ENCODE data around the gene ADI1.

The ADI1 gene

GRCh38 chr2:3480352-3481010 is 38.9 kb downstream of the ADI1 start:
- no peak for DNase-seq (ENCODE audit: low read depth in 2 of 2)

DNA sequence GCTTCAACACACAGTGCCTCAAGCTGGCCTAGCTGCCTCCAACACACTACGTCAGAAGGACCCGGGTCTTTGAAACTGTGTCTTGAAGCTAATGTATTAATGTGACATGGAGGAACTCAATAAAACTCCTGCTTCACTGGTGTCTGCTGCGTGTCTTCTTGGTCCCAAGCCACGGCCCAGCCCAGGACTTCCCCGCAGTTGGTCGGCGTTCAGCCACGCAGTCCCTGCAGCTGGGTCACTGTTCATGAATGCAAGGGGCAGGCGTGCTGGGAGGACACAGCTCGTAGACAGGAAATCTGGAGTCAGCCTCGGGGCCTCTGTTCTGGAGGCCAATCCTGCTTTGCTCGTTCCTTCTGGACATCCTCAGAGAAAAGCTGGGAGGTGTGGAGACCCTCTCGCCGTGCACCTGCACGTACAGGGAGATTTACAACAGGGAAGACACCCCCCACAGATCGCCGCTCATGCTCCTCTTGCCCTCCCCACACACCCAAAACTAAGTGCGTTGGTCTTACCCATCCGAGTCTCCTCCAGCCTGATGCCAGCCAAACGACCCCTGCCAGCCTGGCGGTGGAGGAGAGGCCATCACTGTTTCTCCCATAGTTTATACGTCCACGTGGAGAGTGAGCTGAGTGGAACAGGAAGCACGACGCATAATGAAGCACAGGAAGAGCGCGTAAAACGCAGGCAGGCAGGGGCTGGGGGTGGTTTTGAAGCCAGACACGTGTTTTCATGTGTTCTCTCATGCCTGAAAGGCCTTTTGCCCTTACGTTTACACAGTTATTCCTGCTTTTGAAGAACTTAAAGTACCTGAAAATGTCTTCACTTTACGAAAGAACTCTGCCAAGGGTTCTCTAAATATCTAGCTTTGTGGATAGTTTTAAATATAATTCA is 39.7 kb downstream of the ADI1 start:
- no peak for DNase-seq (ENCODE audit: low read depth in 2 of 2)

- no peak for DNase-seq (ENCODE audit: low read depth in 2 of 2)
Observed at GRCh38 chr2:3478846-3479385, 40.4 kb downstream of the ADI1 start.

DNA sequence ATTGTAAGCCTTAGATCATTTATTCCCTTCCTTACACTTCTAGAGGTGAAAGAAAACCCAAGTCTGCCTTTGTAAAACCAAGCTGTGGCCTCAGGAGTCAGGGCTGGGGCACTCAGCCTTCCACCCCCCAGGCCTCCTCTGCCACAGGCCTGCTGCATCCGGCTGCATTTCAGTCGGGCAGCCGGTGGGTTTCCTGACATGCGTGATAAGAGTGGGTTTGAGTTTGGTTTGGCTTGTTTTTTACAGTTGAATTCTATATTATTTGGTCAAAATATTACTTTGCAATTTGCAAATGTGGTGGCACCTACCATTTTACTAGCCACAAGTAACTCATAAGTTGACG is 42.4 kb downstream of the ADI1 start:
- DNase-seq (ENCODE audit: low read depth in 2 of 2) = no peak

- no peak for DNase-seq (ENCODE audit: low read depth in 2 of 2)
Observed at GRCh38 chr2:3476321-3476984, 42.9 kb downstream of the ADI1 start.

GRCh38 chr2:3475771-3476170 is 43.6 kb downstream of the ADI1 start:
- no peak for DNase-seq (ENCODE audit: low read depth in 2 of 2)

GRCh38 chr2:3472966-3473365 is 46.4 kb downstream of the ADI1 start:
- DNase-seq (ENCODE audit: low read depth in 2 of 2) = no peak

DNA sequence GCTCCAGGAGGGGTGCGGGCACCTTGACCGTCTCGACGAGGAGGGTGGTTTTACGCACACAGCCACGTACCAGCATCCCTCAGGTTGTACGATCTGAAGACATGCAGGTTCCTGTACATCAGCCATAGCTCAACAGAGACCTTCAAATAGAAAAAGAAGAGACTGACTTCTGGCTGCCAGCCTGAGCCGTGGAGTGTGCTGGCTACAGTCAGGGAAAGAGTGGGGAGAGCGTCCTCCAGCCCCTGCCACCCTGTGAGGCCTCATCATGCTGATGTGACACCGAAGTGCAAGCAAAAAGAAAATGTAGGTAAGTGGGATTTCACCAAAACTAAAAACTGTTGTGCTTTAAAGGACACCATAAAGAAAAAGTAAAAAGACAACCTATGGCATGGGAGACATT is 47.0 kb downstream of the ADI1 start:
- DNase-seq (ENCODE audit: low read depth in 2 of 2) = no peak

- DNase-seq (ENCODE audit: low read depth in 2 of 2) = no peak
Observed at GRCh38 chr2:3470856-3471737, 48.2 kb downstream of the ADI1 start.

- DNase-seq (ENCODE audit: low read depth in 2 of 2) = no peak
Observed at GRCh38 chr2:3470166-3470651, 49.1 kb downstream of the ADI1 start.

GRCh38 chr2:3469486-3469885 is 49.8 kb downstream of the ADI1 start:
- no peak for DNase-seq (ENCODE audit: low read depth in 2 of 2)

DNA sequence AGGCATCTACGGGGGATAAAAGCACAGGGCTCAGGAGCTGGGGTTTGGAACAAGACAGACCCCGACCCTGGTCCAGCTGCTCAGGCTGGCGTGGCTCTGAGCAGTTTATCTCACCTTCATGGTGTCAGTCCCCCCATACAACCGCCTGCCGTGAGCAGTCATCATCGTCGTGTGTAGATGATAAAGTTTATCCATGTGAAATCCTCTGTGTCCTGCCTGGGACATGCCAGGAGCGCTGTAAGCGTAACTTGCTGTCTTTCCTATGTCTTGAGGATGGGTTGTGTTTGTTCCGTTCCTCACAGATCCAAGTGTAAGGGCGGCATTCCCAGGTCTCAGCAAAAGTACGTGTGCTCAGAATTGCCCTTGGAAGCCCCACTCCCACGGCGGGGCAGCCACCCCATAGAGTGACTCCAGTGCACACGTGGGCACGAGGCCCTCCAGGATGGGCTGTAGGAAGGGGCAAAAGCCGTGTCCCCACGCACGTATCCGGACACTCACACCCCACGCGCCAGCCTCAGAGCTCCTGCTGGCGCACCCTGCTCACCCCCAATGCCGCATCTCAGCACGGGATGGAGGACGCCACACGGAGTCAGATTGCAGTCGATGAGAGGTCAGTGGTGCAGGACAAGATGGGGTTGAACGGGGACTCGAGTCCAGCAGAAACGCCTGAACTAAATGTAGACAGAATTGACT is 50.9 kb downstream of the ADI1 start:
- DNase-seq (ENCODE audit: low read depth in 2 of 2) = no peak

DNA sequence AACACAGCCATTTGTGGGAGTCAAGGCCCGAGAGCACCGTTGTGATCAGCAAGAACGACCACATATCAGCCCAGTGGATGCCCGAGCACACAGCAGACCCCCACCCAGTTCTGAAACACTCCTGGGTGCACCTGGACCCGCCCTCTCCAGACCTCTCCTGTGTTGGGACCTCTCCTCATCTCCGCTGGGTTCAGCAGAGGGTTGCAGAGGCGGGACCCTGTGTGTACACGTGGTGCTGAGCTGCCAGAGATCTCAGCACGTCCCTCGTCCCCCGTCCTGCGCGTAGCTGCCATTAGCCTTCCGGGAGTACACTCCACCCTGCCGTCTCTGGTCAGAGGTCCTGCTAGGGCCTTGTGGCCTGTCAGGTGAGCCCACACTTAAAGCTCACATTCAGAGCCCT is 51.7 kb downstream of the ADI1 start:
- no peak for DNase-seq (ENCODE audit: low read depth in 2 of 2)

- DNase-seq (ENCODE audit: low read depth in 2 of 2) = no peak
Observed at GRCh38 chr2:3466966-3467365, 52.4 kb downstream of the ADI1 start.

- DNase-seq (ENCODE audit: low read depth in 2 of 2) = no peak
Observed at GRCh38 chr2:3466482-3466863, 52.9 kb downstream of the ADI1 start.

GRCh38 chr2:3465844-3466481 is 53.4 kb downstream of the ADI1 start:
- no peak for DNase-seq (ENCODE audit: low read depth in 2 of 2)

GRCh38 chr2:3465328-3465727 is 54.0 kb downstream of the ADI1 start:
- DNase-seq (ENCODE audit: low read depth in 2 of 2) = no peak

GRCh38 chr2:3464401-3465005 is 54.8 kb downstream of the ADI1 start:
- DNase-seq (ENCODE audit: low read depth in 2 of 2) = no peak

GRCh38 chr2:3463944-3464343 is 55.4 kb downstream of the ADI1 start:
- DNase-seq (ENCODE audit: low read depth in 2 of 2) = no peak
